GM13976 (cell line): Measurements from ENCODE around the gene SLC6A1.

Source experiments
- DNase-seq: peaks from one replicate; pipeline ENCODE4 v3.0.0; 2012; ENCODE audit warnings: low spot score
- CTCF ChIP-seq: IDR thresholded peaks from 2 replicates; pipeline ENCODE4 v1.5.1; 2012; ENCODE audit warnings: borderline replicate concordance, mild to moderate bottlenecking; ENCODE audit not compliant: insufficient read depth; ENCODE audit errors: extremely low read depth, missing control alignments, control extremely low read depth
- in situ Hi-C: fragments of 300-500 bp; cut with MboI; formaldehyde crosslinking; loops from one replicate; pipeline ENCODE4 v1.12.0; 2022; ENCODE audit warnings: low sequenced_read_pairs, mixed read lengths, inconsistent platforms; ENCODE audit not compliant: unreplicated experiment

Gene SLC6A1

GRCh38 chr3:10988991-10989484, 3.5 kb upstream of the SLC6A1 start:
- DNase-seq: no peak
- in situ Hi-C loops: no loop called here
- no peak for TF ChIP-seq CTCF

- in situ Hi-C loops: no loop called here
- DNase-seq: no peak
- TF ChIP-seq CTCF: no peak
These were observed 588 bp downstream of the SLC6A1 start for GRCh38 chr3:10992943-10993728.

GRCh38 chr3:10993729-10994065, 1.1 kb downstream of the SLC6A1 start:
- no peak for TF ChIP-seq CTCF
- no peak for DNase-seq
- in situ Hi-C loops: no loop called here

GRCh38 chr3:10994306-10994705, 1.8 kb downstream of the SLC6A1 start:
- no peak for DNase-seq
- in situ Hi-C loops: no loop called here
- TF ChIP-seq CTCF: no peak

GRCh38 chr3:10995871-10996270, 3.3 kb downstream of the SLC6A1 start:
- no peak for DNase-seq
- TF ChIP-seq CTCF: no peak
- in situ Hi-C loops: no loop called here

GRCh38 chr3:10996345-10997013, 3.9 kb downstream of the SLC6A1 start:
- in situ Hi-C loops: no loop called here
- TF ChIP-seq CTCF: no peak
- no peak for DNase-seq
